C4-2B (cell line): ENCODE data around the gene KCNJ6.

Source experiments
- CTCF ChIP-seq: fragments of 450-650 bp; conservative IDR thresholded peaks from 2 replicates; pipeline ENCODE4 v1.5.1; 2017; ENCODE audit warnings: mild to moderate bottlenecking
- ZFX ChIP-seq: fragments of 450-650 bp; IDR thresholded peaks from 2 replicates; pipeline ENCODE4 v1.6.1; 2017

- TF ChIP-seq CTCF (no peak), ZFX (no peak)
Observed at GRCh38 chr21:37932936-37933335, 16.7 kb upstream of the KCNJ6 start.
